Hindlimb muscle (tissue), 1 donor: ENCODE data around the gene SHROOM2. TPM values are rescaled to one million over a fixed set of nuclear protein-coding genes. Genes with fewer than 3 reads are reported as not detected.
"Not testable (repeated sequence)": the region's sequence is repeated elsewhere in the genome, so short reads cannot be mapped to it uniquely, and the experiment has no call there.

ENCODE experiments used
- DNase-seq: peaks from one replicate; pipeline ENCODE4 v3.0.0-alpha.2; 2013
- polyA plus RNA-seq: library from polyadenylated mRNA; unstranded; fragments of 120-200 nt; gene quantifications from one replicate; pipeline ENCODE4 v1.2.1, GENCODE V29; 2013; ENCODE audit not compliant: insufficient read length

The SHROOM2 gene
- polyA plus RNA-seq, 1 donor, result 1.2 TPM

- no peak for DNase-seq
These were observed 56.3 kb downstream of the SHROOM2 start for GRCh38 chrX:9842541-9842940.

GRCh38 chrX:9844936-9845577 lies 58.8 kb downstream of the SHROOM2 start:
- DNase-seq, result no peak

- DNase-seq, result no peak
These were observed 59.3 kb downstream of the SHROOM2 start for GRCh38 chrX:9845578-9845952.

- DNase-seq, result no peak
These were observed 60.4 kb downstream of the SHROOM2 start for GRCh38 chrX:9846631-9847030.

- no peak for DNase-seq
These were observed 60.8 kb downstream of the SHROOM2 start for GRCh38 chrX:9847071-9847470.

- DNase-seq, result no peak
These were observed 62.7 kb downstream of the SHROOM2 start for GRCh38 chrX:9848718-9849479.

GRCh38 chrX:9851890-9852289 lies 65.7 kb downstream of the SHROOM2 start:
- no peak for DNase-seq

- DNase-seq, result no peak
These were observed 67.1 kb downstream of the SHROOM2 start for GRCh38 chrX:9853307-9853706.

GRCh38 chrX:9855561-9856283 lies 69.5 kb downstream of the SHROOM2 start:
- DNase-seq, result no peak

GRCh38 chrX:9856588-9856987 lies 70.4 kb downstream of the SHROOM2 start:
- no peak for DNase-seq

GRCh38 chrX:9857575-9858474 lies 71.6 kb downstream of the SHROOM2 start:
- no peak for DNase-seq

GRCh38 chrX:9858684-9859083 lies 72.5 kb downstream of the SHROOM2 start:
- not testable (repeated sequence) for DNase-seq

GRCh38 chrX:9859711-9860555 lies 73.7 kb downstream of the SHROOM2 start:
- DNase-seq, result no peak

- no peak for DNase-seq
These were observed 74.6 kb downstream of the SHROOM2 start for GRCh38 chrX:9860826-9861225.

GRCh38 chrX:9861711-9862110 lies 75.5 kb downstream of the SHROOM2 start:
- DNase-seq, result no peak

GRCh38 chrX:9862525-9862924 lies 76.3 kb downstream of the SHROOM2 start:
- no peak for DNase-seq

- DNase-seq, result no peak
These were observed 76.7 kb downstream of the SHROOM2 start for GRCh38 chrX:9862953-9863352.

GRCh38 chrX:9864011-9864410 lies 77.8 kb downstream of the SHROOM2 start:
- DNase-seq, result no peak

- DNase-seq, result no peak
These were observed 79.7 kb downstream of the SHROOM2 start for GRCh38 chrX:9865804-9866472.

GRCh38 chrX:9866633-9867032 lies 80.4 kb downstream of the SHROOM2 start:
- DNase-seq, result no peak

GRCh38 chrX:9867226-9867625 lies 81.0 kb downstream of the SHROOM2 start:
- no peak for DNase-seq
